AG04450 (cell line): ENCODE data around the gene FGF22. TPM values are rescaled to one million over a fixed set of nuclear protein-coding genes. Genes with fewer than 3 reads are reported as not detected.

Experiments used
- CTCF ChIA-PET: fragments of 300-600, 350-600 bp; formaldehyde crosslinking; extraction: SDS; loops from one replicate; lab custom pipeline; 2022; ENCODE audit warnings: antibody characterized with exemption, inconsistent platforms; lab: Charles Lee
- POLR2A ChIA-PET: fragments of 350-600 bp; formaldehyde crosslinking; extraction: SDS; loops from one replicate; lab custom pipeline; 2021; ENCODE audit warnings: antibody characterized with exemption, inconsistent platforms; lab: Yijun Ruan, JAX
- DNase-seq: peaks from one replicate; pipeline ENCODE4 v3.0.0-alpha.2; 2011; ENCODE audit warnings: low read depth, low spot score
- H3K27ac ChIP-seq: one replicate; pipeline ENCODE4 v1.5.1; 2012; ENCODE audit warnings: low read depth, low read length, control low read depth
- H3K27me3 ChIP-seq: one replicate; pipeline ENCODE4 v1.6.0; 2012; ENCODE audit warnings: low read length; ENCODE audit not compliant: control insufficient read depth, insufficient read depth
- H3K4me3 ChIP-seq: 2 replicates; pipeline ENCODE4 v1.5.1; 2011; ENCODE audit warnings: mild to moderate bottlenecking, low read depth, low read length, control low read depth
- H3K9me3 ChIP-seq: 2 replicates; pipeline ENCODE4 v1.5.1; 2012; ENCODE audit warnings: low read length; ENCODE audit not compliant: control insufficient read depth, insufficient read depth
- polyA plus RNA-seq: library from polyadenylated mRNA; depleted of rRNA; stranded (reverse); fragments of >200 nt; gene quantifications from 2 replicates; pipeline ENCODE4 v1.2.3, GENCODE V29; 2011
- TF ChIP-seq, protein P1 (sequence below): IDR thresholded peaks from 2 replicates; pipeline ENCODE4 v1.5.1; 2011; ENCODE audit warnings: low read depth, low read length, control low read depth, inconsistent platforms

Gene FGF22
- polyA plus RNA-seq, 1 experiment, result not detected

DNA sequence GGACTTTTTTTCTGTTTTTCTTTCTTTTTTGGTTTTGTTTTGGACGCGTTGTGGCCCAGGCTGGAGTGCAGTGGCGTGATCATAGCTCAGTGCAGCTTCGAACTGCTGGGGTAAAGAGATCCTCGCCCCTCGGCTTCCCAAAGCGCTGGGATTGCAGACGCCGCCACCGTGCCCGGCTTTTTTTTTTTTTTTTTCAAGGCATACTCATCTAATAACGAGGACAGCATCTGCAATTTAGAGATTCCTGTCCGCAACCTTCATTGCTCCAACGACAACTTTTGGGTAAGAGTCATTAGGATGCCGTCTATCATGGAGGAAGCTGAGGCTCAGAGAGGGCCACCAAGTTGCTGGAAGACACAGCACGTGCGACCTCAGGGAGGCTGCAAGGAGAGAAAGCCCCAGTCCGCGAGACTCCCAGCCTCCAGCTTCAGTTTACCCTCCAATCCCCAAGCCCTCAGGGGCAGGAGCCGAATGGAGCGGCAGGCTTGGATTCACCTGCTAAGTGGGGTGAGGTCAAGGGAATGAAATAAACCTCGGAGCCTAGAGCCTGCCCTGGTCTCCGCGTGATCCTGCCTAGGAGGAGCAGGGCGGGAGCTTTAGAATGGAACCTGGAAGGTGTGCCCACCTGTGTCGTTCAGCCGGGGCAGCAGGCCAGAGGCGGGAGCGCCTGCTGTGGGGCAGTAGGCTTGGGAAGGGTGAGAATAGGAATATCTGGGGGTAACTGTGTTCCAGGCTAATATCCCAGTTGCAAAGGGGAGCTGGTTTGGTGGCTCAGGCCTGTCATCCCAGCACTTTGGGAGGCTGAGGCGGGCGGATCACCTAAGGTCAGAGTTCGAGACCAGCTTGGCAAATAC lies 5.7 kb upstream of the FGF22 start:
- no peak for DNase-seq
- CTCF ChIA-PET, result no interaction called here
- H3K4me3 ChIP-seq, result peak overlapping the region; percentile 68
- no peaks in the 10 kb centered on the region; the same call in 1 of the 2 replicates for H3K9me3 ChIP-seq
- POLR2A ChIA-PET, result interaction anchor here (0.6 to 1.0 kb wide), 2 partner anchors 13 to 47 kb away, joined by 4 read pairs; no protein-coding TSS in a partner anchor
- no peaks in the 10 kb centered on the region for H3K27me3 ChIP-seq
- TF ChIP-seq, protein P1, sequence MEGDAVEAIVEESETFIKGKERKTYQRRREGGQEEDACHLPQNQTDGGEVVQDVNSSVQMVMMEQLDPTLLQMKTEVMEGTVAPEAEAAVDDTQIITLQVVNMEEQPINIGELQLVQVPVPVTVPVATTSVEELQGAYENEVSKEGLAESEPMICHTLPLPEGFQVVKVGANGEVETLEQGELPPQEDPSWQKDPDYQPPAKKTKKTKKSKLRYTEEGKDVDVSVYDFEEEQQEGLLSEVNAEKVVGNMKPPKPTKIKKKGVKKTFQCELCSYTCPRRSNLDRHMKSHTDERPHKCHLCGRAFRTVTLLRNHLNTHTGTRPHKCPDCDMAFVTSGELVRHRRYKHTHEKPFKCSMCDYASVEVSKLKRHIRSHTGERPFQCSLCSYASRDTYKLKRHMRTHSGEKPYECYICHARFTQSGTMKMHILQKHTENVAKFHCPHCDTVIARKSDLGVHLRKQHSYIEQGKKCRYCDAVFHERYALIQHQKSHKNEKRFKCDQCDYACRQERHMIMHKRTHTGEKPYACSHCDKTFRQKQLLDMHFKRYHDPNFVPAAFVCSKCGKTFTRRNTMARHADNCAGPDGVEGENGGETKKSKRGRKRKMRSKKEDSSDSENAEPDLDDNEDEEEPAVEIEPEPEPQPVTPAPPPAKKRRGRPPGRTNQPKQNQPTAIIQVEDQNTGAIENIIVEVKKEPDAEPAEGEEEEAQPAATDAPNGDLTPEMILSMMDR, result no peak
- H3K27ac ChIP-seq, result no peak overlapping the region

DNA sequence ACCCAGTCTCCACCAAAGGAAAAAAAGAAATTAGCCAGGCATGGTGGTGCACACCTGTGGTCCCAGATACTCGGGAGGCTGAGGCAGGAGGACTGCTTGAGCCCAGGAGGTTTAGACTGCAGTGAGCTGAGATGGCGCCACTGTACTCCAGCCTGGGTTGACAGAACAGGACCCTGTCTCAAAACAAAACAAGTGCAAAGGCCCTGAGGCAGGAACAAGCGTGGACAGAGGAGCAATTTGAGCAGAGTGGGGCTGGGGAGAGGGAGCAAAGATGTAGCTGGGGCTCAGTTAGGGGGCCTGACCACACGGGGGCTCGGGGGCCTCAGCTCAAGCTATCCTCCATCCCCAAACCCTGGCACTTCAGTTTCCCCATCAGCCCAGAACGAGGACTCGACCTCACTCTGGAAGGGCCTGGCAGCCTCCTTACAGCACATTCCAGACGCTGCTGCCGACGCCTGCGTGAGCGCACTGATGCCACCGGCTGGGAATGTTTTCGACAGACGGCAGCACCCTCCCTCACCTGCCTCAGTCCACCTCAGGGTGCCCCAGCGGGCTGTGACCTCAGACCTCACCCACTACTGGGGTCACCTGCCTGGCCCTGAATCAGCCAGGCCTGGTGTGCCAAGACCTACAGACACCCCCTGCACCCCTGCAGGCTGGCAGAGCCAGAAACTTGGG lies 4.6 kb upstream of the FGF22 start:
- Histone ChIP-seq H3K27me3 (no peaks in the 10 kb centered on the region), H3K9me3 (no peaks in the 10 kb centered on the region; the same call in 1 of the 2 replicates), H3K4me3 (no peak overlapping the region), H3K27ac (no peak overlapping the region)
- DNase-seq, result no peak
- POLR2A ChIA-PET, result no interaction called here
- CTCF ChIA-PET, result no interaction called here
- TF ChIP-seq, protein P1, result no peak

DNA sequence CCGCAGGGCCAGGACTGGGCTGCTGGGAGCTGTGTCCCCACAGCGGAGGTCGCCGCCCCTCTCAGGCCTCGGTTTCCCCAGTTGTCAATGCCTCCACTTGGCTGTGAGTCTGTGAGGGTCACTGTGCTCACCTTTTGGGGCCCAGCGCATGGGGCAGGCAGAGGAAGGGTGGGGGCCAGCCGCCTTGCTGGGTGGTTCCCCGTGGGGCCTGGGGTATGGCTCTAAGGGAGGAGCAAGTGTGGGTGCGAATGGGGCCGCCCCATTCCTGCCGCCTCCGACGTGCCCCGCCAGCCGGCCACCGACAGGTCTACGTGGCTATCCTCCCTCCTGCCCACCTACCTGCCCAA lies 800 bp upstream of the FGF22 start:
- no peak for DNase-seq
- CTCF ChIA-PET, result no interaction called here
- TF ChIP-seq, protein P1, result no peak
- POLR2A ChIA-PET, result no interaction called here
- no peaks in the 10 kb centered on the region; the same call in 1 of the 2 replicates for H3K9me3 ChIP-seq
- no peaks in the 10 kb centered on the region for H3K27me3 ChIP-seq
- peak overlapping the region; percentile 50; the same call in 1 of the 2 replicates for H3K4me3 ChIP-seq
- no peak overlapping the region for H3K27ac ChIP-seq

DNA sequence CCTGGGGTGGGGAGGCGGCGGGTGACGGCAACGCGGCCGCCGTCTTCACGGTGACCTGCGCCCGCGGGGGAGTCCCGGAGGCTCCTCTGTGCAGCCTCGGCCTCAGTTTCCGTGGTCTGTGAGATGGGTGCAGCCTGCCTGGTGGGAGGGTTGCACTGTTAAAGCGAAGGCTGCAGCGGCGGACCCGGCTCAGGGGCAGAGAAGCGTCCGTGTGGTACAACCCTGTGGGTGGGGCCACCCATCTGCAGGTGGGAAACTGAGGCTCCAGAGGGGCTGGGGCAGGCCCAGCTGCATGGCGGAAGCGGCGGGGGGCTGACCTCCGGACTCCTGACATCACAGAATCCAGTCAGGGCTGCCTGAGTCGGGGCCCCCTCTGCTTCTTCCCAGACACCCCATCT lies 481 bp downstream of the FGF22 start:
- CTCF ChIA-PET, result no interaction called here

More for the DNA sequence above, 481 bp downstream of the FGF22 start:
- no peak for DNase-seq
- TF ChIP-seq, protein P1, result no peak
- POLR2A ChIA-PET, result no interaction called here
- Histone ChIP-seq H3K4me3 (peak overlapping the region; percentile 48; the same call in 1 of the 2 replicates), H3K27ac (no peak overlapping the region), H3K27me3 (no peaks in the 10 kb centered on the region), H3K9me3 (no peaks in the 10 kb centered on the region; the same call in 1 of the 2 replicates)
